Fibroblast of villous mesenchyme (primary cell): ENCODE results near the gene KCNG4. TPM values are rescaled to one million over a fixed set of nuclear protein-coding genes. Genes with fewer than 3 reads are reported as not detected.

Source experiments
- DNase-seq: peaks from one replicate; pipeline ENCODE4 v3.0.0-alpha.2; 2010; ENCODE audit warnings: low read depth
- H3K4me3 ChIP-seq: 2 replicates; pipeline ENCODE4 v1.5.1; 2011; ENCODE audit warnings: low read depth, mild to moderate bottlenecking, low read length
- total RNA-seq: library from RNA; depleted of rRNA; stranded (reverse); fragments of >200 nt; gene quantifications from 2 replicates; pipeline ENCODE4 v1.2.3, GENCODE V29; 2012
- TF ChIP-seq, protein P1 (sequence below): IDR thresholded peaks from 2 replicates; pipeline ENCODE4 v1.5.1; 2012; ENCODE audit warnings: low read depth, mild to moderate bottlenecking, low read length; ENCODE audit not compliant: insufficient read depth

The KCNG4 gene
- total RNA-seq, 1 donor: not detected

DNA sequence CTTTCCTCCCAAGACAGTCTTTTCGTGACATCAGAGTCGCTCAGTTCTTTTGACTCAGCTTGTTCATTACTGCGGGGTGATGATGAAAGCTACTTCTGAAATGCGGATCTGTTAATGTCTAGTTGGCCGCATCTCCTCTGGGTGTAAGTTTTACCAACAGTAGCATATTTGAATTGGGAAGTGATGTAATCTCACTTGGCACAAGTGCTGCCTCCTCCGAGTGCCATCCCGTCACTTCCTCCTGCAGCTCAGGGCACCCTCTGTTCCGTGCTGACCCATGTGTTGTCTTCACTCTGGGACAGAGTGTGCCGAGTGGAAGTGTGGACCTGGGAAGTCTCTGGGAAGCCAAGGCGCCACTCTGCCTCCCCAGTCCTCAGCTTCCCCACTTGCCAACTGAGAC is 40.0 kb downstream of the KCNG4 start:
- no peak for DNase-seq
- TF ChIP-seq, protein P1, sequence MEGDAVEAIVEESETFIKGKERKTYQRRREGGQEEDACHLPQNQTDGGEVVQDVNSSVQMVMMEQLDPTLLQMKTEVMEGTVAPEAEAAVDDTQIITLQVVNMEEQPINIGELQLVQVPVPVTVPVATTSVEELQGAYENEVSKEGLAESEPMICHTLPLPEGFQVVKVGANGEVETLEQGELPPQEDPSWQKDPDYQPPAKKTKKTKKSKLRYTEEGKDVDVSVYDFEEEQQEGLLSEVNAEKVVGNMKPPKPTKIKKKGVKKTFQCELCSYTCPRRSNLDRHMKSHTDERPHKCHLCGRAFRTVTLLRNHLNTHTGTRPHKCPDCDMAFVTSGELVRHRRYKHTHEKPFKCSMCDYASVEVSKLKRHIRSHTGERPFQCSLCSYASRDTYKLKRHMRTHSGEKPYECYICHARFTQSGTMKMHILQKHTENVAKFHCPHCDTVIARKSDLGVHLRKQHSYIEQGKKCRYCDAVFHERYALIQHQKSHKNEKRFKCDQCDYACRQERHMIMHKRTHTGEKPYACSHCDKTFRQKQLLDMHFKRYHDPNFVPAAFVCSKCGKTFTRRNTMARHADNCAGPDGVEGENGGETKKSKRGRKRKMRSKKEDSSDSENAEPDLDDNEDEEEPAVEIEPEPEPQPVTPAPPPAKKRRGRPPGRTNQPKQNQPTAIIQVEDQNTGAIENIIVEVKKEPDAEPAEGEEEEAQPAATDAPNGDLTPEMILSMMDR: no peak
- H3K4me3 ChIP-seq: no peak overlapping the region

DNA sequence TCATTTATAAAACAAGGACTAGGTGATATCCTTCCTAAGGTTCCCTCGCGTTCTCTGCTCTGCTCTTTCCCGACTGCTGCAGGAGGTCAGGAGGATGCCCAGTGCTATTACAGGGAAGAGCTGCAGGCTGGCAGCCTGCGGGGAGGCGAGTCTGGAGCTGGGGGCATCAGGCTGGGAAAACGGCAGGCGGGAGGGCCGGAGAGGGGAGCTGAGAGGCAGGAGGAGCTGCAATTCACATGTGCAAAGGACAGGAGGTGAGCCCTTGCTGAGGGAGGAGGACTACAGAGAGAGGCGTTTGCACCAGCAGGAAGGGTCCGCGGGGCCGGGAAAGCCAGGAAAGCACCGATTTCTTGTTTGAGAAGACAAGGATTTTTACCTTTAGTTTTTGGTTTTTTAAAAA is 40.7 kb downstream of the KCNG4 start:
- no peak for DNase-seq
- TF ChIP-seq, protein P1: no peak
- H3K4me3 ChIP-seq: no peak overlapping the region

GRCh38 chr16:84198401-84198800 is 41.4 kb downstream of the KCNG4 start:
- TF ChIP-seq, protein P1: no peak
- peak; percentile 45 for DNase-seq
- H3K4me3 ChIP-seq: no peak overlapping the region

DNA sequence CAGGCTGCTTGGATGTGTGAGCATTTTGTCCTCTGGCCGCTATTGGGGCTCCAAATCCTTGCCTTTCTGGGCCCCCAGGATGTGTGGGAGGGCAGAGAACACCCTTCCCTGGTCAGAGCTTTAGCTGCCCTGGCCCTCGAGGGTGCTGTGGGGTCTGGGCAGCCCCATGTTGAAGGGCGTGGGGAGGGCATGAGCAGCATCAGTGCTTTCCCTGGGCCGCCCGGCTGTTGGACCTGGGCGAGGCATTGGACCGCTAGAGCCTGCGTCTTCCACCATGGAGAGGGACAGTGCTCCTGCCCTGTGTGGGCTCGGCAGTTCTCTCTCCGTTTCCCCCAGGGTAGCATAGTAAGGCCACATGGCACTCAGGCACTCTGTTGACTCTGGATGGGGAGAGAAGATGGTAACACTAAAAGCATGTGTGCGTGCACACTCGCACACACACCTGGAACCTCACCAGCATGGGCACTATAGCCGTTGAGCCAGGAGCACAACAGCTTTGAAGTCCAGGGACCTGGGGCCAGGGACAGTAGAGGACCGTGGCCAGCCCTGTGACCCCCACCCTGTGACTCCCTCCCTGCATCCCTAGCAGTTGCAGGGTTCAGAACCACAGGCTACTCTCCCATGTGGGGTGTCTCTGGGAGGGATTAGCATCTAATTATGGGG is 42.2 kb downstream of the KCNG4 start:
- DNase-seq: no peak
- TF ChIP-seq, protein P1: no peak
- no peak overlapping the region for H3K4me3 ChIP-seq

GRCh38 chr16:84196727-84197394 is 43.0 kb downstream of the KCNG4 start:
- no peak for DNase-seq
- TF ChIP-seq, protein P1: no peak
- no peak overlapping the region for H3K4me3 ChIP-seq

DNA sequence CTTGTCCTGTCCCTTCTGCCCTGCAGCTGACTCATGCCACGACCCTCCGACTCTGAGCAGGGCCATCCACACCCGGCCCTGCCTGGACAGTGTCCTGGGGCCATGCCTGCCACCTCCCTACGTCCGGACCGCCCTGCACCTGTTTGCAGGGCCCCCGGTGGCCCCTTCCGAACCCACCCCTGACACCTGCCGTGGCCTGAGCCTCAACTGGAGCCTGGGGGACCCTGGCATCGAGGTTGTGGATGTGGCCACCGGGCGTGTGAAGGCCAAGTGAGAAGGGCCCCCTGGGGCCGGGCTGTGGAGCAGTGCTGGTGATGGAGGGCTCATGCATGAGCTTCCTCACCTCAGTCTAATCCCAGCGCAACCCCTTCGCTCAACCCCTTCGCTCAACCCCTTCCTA is 43.7 kb downstream of the KCNG4 start:
- no peak for DNase-seq
- no peak overlapping the region for H3K4me3 ChIP-seq
- TF ChIP-seq, protein P1: no peak
